Peyer's patch (tissue), 4 donors: Measurements from ENCODE around the gene FAM181B. TPM values are rescaled to one million over a fixed set of nuclear protein-coding genes. Genes with fewer than 3 reads are reported as not detected.

Source experiments
- DNase-seq, 3 donors: peaks; one replicate each; pipeline ENCODE4 v3.0.0-alpha.2; 2017 to 2019
- H3K27ac ChIP-seq, 4 donors: fragments of 200-600 bp; sonication (generic); one replicate each; pipeline ENCODE4 v1.5.1; 2016 to 2019
- H3K27me3 ChIP-seq, 2 donors: fragments of 200-600 bp; sonication (generic); one replicate each; pipeline ENCODE4 v1.5.1; 2019
- H3K36me3 ChIP-seq, 3 donors: fragments of 200-600 bp; sonication (generic); one replicate each; pipeline ENCODE4 v1.5.1; 2016 to 2019
- H3K4me1 ChIP-seq, 4 donors: fragments of 200-600 bp; sonication (generic); one replicate each; pipeline ENCODE4 v1.5.1; 2016 to 2019
- H3K4me3 ChIP-seq, 4 donors: fragments of 200-600 bp; sonication (generic); 1 replicate in 3 of 4; 2 replicates in 1 of 4; pipeline ENCODE4 v1.5.1; 2016 to 2019; ENCODE audit warnings: mild to moderate bottlenecking in 1 of 4
- H3K9me3 ChIP-seq, 4 donors: fragments of 200-600 bp; sonication (generic); one replicate each; pipeline ENCODE4 v1.5.1; 2016 to 2019; ENCODE audit warnings: mild to moderate bottlenecking in 1 of 4
- CTCF ChIP-seq, 6 experiments: fragments of 450-650 bp in 4 of 6; fragments of 200-600 bp in 2 of 6; sonication (generic) in 1 of 6; IDR thresholded peaks; one replicate each; pipeline ENCODE4 v1.5.1; 2017 to 2019; ENCODE audit warnings: antibody characterized with exemption in 6 of 6, mild to moderate bottlenecking in 3 of 6, moderate library complexity in 1 of 6
- POLR2A ChIP-seq, 2 donors: fragments of 450-650 bp; IDR thresholded peaks; one replicate each; pipeline ENCODE4 v1.5.1; 2017; ENCODE audit warnings: antibody characterized with exemption in 2 of 2, mild to moderate bottlenecking in 2 of 2, moderate library complexity in 2 of 2
- total RNA-seq, 4 donors: library from RNA; depleted of rRNA; stranded (reverse); fragments of >200 nt; gene quantifications; one replicate each; pipeline ENCODE4 v1.1.0, GENCODE V29; 2016

FAM181B gene
- total RNA-seq, 4 donors from 2014 or later = 0.27 to 2.5 (median 0.35) TPM; not detected in 1

DNA sequence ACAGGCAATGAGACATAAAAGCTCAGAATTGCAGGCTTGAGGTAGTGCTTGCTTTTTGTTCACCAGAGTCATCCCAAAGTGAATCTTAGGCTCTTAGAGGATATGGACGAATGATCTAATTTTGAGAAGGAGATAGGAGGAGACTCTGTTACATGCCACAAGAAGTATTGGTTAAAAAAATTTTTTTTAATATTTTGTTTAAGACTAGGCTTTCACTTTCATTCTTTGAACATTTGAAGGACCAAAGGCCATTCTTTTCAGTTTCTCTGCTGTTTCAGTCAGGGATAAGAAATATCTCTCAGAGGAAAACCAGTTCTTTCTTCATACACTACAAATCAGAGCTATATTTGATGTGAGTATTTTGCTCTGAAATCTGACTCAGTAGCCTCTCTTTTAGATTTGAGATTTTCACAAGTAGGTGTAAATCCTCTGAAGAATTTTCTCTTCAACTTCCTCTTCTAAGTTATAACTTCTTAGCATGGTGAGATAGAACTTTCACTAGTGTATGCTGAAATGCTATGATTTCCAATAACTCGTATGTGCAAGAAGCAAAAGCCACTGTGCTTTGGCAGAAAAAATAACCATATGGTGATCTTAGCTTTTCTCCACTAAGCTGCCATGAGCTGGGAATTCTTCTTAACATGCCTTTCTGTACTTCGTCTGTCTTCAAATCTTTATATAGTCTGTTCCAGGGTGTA, 24.1 kb upstream of the FAM181B start:
- H3K36me3 ChIP-seq = no peaks in the 10 kb centered on the region
- DNase-seq = no peak
- H3K27ac ChIP-seq = peak overlapping the region in 1 of 4 donors; percentile 15
- TF ChIP-seq POLR2A (IDR thresholded peaks at IDR 0.05) = no peak
- no peak for TF ChIP-seq CTCF (IDR thresholded peaks at IDR 0.05)
- H3K4me3 ChIP-seq = no peak overlapping the region
- peaks cover 0 to 3% (median 0%) of the 10 kb centered on the region in 4 donors for H3K4me1 ChIP-seq
- H3K27me3 ChIP-seq = no peaks in the 10 kb centered on the region
- no peaks in the 10 kb centered on the region for H3K9me3 ChIP-seq

GRCh38 chr11:82756765-82757639, 23.3 kb upstream of the FAM181B start:
- TF ChIP-seq CTCF (IDR thresholded peaks at IDR 0.05) = no peak
- TF ChIP-seq POLR2A (IDR thresholded peaks at IDR 0.05) = no peak
- no peak for DNase-seq
- Histone ChIP-seq H3K4me1 (peaks cover 0 to 3% (median 0%) of the 10 kb centered on the region in 4 donors), H3K36me3 (no peaks in the 10 kb centered on the region), H3K9me3 (no peaks in the 10 kb centered on the region), H3K27me3 (no peaks in the 10 kb centered on the region), H3K27ac (peak overlapping the region in 1 of 4 donors; percentile 15), H3K4me3 (no peak overlapping the region)

GRCh38 chr11:82754410-82754809, 20.7 kb upstream of the FAM181B start:
- Histone ChIP-seq H3K36me3 (no peaks in the 10 kb centered on the region), H3K4me1 (peaks cover 0 to 3% (median 0%) of the 10 kb centered on the region in 4 donors), H3K9me3 (no peaks in the 10 kb centered on the region), H3K27ac (no peak overlapping the region), H3K27me3 (no peaks in the 10 kb centered on the region), H3K4me3 (no peak overlapping the region)
- DNase-seq = no peak
- no peak for TF ChIP-seq POLR2A (IDR thresholded peaks at IDR 0.05)
- TF ChIP-seq CTCF (IDR thresholded peaks at IDR 0.05) = no peak

GRCh38 chr11:82753921-82754320, 20.3 kb upstream of the FAM181B start:
- Histone ChIP-seq H3K9me3 (no peaks in the 10 kb centered on the region), H3K36me3 (no peaks in the 10 kb centered on the region), H3K27ac (no peak overlapping the region), H3K27me3 (no peaks in the 10 kb centered on the region), H3K4me1 (peaks cover 0 to 3% (median 0%) of the 10 kb centered on the region in 4 donors), H3K4me3 (no peak overlapping the region)
- TF ChIP-seq POLR2A (IDR thresholded peaks at IDR 0.05) (no peak), CTCF (IDR thresholded peaks at IDR 0.05) (no peak)
- no peak for DNase-seq

DNA sequence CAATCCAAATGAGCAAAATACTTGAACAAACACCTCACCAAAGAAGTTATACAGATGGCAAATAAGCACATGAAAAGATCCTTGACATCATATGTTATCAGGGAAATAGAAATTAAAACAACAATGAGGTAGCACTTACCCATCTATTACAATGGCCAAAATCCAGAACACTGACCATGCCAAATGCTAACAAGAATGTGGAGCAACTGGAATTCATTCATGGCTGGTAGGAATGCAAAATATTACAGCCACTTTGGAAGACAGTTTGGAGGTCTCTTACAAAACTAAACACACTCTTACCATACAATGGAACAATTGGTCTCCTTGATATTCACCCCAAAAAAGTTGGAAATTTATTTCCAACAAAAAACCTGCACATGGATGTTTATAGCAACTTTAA, 19.1 kb upstream of the FAM181B start:
- Histone ChIP-seq H3K4me1 (no peaks in the 10 kb centered on the region), H3K4me3 (no peak overlapping the region), H3K36me3 (no peaks in the 10 kb centered on the region), H3K27ac (no peak overlapping the region), H3K9me3 (no peaks in the 10 kb centered on the region), H3K27me3 (no peaks in the 10 kb centered on the region)
- TF ChIP-seq POLR2A (IDR thresholded peaks at IDR 0.05) (no peak), CTCF (IDR thresholded peaks at IDR 0.05) (no peak)
- no peak for DNase-seq
